Lower lobe of right lung (tissue), 2 donors: ENCODE data around the gene PIP4K2B. TPM values are rescaled to one million over a fixed set of nuclear protein-coding genes. Genes with fewer than 3 reads are reported as not detected.
A peak's percentile ranks its signal among the peaks of the same experiment; 100 is the strongest.

Source experiments
- ATAC-seq, 2 donors: fragments of 200-7000 bp; cut with Tn5 transposase; one replicate each; pipeline ENCODE4 v1.9.1; 2020 to 2022; ENCODE audit warnings: mild to moderate bottlenecking in 2 of 2, moderate library complexity in 2 of 2
- DNase-seq: peaks from one replicate; pipeline ENCODE4 v3.0.0-alpha.2; 2020
- H3K27ac ChIP-seq: fragments of 200-600 bp; one replicate; pipeline ENCODE4 v1.8.0; 2022
- H3K27me3 ChIP-seq: fragments of 200-600 bp; one replicate; pipeline ENCODE4 v1.8.0; 2022; ENCODE audit warnings: low read depth
- H3K36me3 ChIP-seq: fragments of 200-600 bp; one replicate; pipeline ENCODE4 v1.8.0; 2022; ENCODE audit warnings: mild to moderate bottlenecking
- H3K4me1 ChIP-seq: fragments of 200-600 bp; one replicate; pipeline ENCODE4 v1.8.0; 2022
- H3K4me3 ChIP-seq: fragments of 200-600 bp; one replicate; pipeline ENCODE4 v1.8.0; 2022; ENCODE audit warnings: mild to moderate bottlenecking
- H3K9me3 ChIP-seq: fragments of 200-600 bp; one replicate; pipeline ENCODE4 v1.8.0; 2022
- intact Hi-C: fragments of 100-400 bp; cut with DNase I; formaldehyde crosslinking; loops from one replicate; pipeline ENCODE4 v1.11.0; 2022
- total RNA-seq: library from RNA; stranded (reverse); fragmentation: NEBNext Ultra II Directional; extraction: Animal tissue kit (Norgen Biotek cat#: 25700); gene quantifications from one replicate; pipeline ENCODE4 v1.2.1, GENCODE V29; 2021
- TF ChIP-seq, protein P1 (sequence below): fragments of 200-600 bp; IDR thresholded peaks from one replicate; pipeline ENCODE4 v1.8.0; 2022; ENCODE audit warnings: antibody characterized with exemption, mild to moderate bottlenecking
- donor health status: DM: no; HTN: yes; CAD: no; lungs with severe emphysema.

PIP4K2B gene
- total RNA-seq, 1 donor from 2014 or later: 44.8 TPM

DNA sequence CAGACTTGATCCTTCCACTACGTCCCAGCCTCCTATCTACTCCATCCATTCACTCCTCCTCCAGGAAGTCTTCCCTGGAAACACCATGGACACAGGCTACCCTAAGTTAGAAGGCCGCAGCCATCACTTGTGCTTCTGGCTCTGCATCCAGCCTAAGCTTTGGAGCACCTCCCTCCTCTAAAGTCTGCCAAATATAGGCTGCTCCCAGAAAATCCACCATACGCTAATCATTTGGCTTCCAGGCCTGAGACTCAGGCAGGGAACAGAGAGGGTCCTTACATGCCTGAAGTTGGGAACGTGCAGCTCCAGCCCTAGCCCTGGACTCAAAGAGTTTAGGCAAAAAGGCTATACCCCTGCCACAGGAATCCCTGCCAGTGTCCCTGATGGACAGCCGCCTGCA is 57.9 kb downstream of the PIP4K2B start:
- H3K27ac ChIP-seq: peak overlapping the region; percentile 87
- no peak for DNase-seq
- no peak for ATAC-seq
- H3K27me3 ChIP-seq: no peaks in the 10 kb centered on the region
- TF ChIP-seq, protein P1, sequence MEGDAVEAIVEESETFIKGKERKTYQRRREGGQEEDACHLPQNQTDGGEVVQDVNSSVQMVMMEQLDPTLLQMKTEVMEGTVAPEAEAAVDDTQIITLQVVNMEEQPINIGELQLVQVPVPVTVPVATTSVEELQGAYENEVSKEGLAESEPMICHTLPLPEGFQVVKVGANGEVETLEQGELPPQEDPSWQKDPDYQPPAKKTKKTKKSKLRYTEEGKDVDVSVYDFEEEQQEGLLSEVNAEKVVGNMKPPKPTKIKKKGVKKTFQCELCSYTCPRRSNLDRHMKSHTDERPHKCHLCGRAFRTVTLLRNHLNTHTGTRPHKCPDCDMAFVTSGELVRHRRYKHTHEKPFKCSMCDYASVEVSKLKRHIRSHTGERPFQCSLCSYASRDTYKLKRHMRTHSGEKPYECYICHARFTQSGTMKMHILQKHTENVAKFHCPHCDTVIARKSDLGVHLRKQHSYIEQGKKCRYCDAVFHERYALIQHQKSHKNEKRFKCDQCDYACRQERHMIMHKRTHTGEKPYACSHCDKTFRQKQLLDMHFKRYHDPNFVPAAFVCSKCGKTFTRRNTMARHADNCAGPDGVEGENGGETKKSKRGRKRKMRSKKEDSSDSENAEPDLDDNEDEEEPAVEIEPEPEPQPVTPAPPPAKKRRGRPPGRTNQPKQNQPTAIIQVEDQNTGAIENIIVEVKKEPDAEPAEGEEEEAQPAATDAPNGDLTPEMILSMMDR: no peak
- H3K9me3 ChIP-seq: no peaks in the 10 kb centered on the region
- no peak overlapping the region for H3K4me3 ChIP-seq
- intact Hi-C loops: no loop called here
- peaks cover 41% of the 10 kb centered on the region for H3K36me3 ChIP-seq
- H3K4me1 ChIP-seq: peaks cover 45% of the 10 kb centered on the region

DNA sequence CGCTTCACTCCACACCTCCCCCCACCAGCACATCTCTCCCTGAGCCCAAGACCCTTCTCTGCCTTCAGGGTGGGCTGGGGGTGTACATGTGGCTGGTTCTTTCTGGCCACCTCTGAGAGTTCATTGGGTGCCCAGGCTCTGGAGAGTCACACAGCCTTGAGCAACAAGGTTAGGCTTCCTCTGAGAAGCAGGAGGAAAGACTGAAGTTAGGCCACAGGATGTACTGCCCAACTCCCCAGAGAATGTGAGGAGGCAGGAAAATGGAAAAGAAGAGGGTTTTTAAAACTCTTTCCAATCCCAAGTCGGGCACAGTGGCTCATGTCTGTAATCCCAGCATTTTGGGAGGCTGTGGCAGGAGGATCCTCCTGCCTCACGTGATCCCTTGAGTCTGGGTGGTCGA is 58.5 kb downstream of the PIP4K2B start:
- DNase-seq (no peak), ATAC-seq (no peak)
- Histone ChIP-seq H3K4me3 (no peak overlapping the region), H3K4me1 (peaks cover 39% of the 10 kb centered on the region), H3K9me3 (no peaks in the 10 kb centered on the region), H3K27me3 (no peaks in the 10 kb centered on the region), H3K27ac (no peak overlapping the region), H3K36me3 (peaks cover 46% of the 10 kb centered on the region)
- intact Hi-C loops: no loop called here
- TF ChIP-seq, protein P1: no peak

DNA sequence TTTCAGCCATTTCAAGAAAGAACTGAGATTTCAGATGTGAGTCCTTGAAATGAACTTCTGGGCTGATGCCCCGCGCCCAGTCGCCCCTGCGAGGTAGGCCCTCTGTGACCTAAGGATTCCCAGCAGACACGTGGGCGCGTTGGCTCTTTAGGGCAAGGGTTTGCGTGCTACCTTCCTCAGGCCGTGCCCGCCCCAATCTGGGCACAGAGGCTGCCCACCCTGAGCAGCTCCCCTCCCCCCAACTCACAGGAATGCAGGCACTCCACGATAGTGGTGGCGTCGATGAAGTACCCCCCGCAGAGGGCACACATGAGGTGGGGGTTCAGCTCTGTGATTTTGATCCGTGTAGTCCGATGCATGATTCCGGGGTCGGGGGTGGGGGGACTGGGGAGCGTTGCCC is 59.3 kb downstream of the PIP4K2B start:
- intact Hi-C loops: no loop called here
- Histone ChIP-seq H3K27ac (no peak overlapping the region), H3K27me3 (no peaks in the 10 kb centered on the region), H3K4me1 (peaks cover 40% of the 10 kb centered on the region), H3K4me3 (no peak overlapping the region), H3K9me3 (no peaks in the 10 kb centered on the region), H3K36me3 (peaks cover 48% of the 10 kb centered on the region)
- ATAC-seq (no peak), DNase-seq (no peak)
- TF ChIP-seq, protein P1: no peak

DNA sequence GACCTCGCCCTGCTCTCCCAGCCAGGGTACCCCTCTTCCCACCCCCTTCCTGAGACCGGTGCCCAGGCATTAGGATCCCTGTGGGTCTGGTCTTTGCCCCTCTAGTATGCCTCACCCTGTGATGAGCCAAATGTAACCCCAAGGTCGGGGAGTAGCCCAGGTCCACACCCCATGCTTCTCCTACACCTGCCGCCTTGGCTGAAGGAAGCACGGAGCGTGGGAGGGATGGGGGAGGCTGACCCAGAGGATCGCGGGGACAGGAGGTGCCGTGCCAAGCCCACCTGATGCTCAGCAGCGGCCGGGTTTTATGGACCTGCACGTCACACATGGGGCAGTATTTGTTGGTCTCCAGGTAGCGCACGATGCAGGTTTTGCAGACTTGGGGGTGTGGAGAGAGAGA is 60.1 kb downstream of the PIP4K2B start:
- ATAC-seq (no peak), DNase-seq (no peak)
- Histone ChIP-seq H3K9me3 (no peaks in the 10 kb centered on the region), H3K27ac (no peak overlapping the region), H3K4me1 (peaks cover 39% of the 10 kb centered on the region), H3K4me3 (no peak overlapping the region), H3K36me3 (peaks cover 54% of the 10 kb centered on the region), H3K27me3 (no peaks in the 10 kb centered on the region)
- intact Hi-C loops: no loop called here
- TF ChIP-seq, protein P1: no peak

DNA sequence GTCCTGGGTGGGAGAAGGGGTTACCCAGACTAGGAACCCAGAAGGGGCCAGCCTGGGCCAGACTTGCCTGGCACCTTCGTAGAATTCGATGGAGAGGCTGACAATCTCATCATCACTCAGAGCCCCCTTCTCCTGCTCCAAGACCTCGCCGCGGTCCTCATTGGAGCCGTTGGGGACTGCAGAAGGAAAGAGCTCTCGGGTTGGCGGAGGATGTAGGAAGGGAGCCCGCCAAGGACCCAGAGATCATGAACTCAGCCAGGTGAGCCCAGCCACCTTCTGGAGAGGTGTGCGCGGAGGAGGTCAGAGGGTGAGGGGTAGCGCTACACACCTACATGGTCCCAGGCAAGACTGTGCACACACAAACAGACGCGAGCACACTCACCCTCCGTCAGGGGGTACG is 60.7 kb downstream of the PIP4K2B start:
- TF ChIP-seq, protein P1: no peak
- DNase-seq (no peak), ATAC-seq (no peak)
- H3K27me3 ChIP-seq: no peaks in the 10 kb centered on the region
- peaks cover 59% of the 10 kb centered on the region for H3K36me3 ChIP-seq
- peaks cover 34% of the 10 kb centered on the region for H3K4me1 ChIP-seq
- H3K9me3 ChIP-seq: no peaks in the 10 kb centered on the region
- H3K4me3 ChIP-seq: no peak overlapping the region
- intact Hi-C loops: no loop called here
- no peak overlapping the region for H3K27ac ChIP-seq
